SK-N-SH (cell line): ENCODE results near the gene GSTM1. TPM values are rescaled to one million over a fixed set of nuclear protein-coding genes. Genes with fewer than 3 reads are reported as not detected.

Source experiments
- CTCF ChIA-PET: fragments of 300-600, 350-600 bp; formaldehyde crosslinking; extraction: SDS; loops from one replicate; lab custom pipeline; 2021; lab: Yijun Ruan, JAX
- POLR2A ChIA-PET: fragments of 350-600 bp; sonication (Branson Sonifier 250); formaldehyde crosslinking; extraction: SDS; loops from one replicate; lab custom pipeline; 2020; ENCODE audit warnings: antibody characterized with exemption, inconsistent platforms; lab: Yijun Ruan, JAX
- DNase-seq: peaks from one replicate; pipeline ENCODE4 v3.0.0; 2012
- H2AFZ ChIP-seq: fragments of 200-600 bp; sonication (generic); 2 replicates; pipeline ENCODE4 v1.8.1; 2016; ENCODE audit warnings: antibody characterized with exemption, mild to moderate bottlenecking, low read depth
- H3F3A ChIP-seq: fragments of 200-600 bp; sonication (generic); replicated peaks from 2 replicates; pipeline ENCODE3; 2016; ENCODE audit warnings: antibody characterized with exemption, mild to moderate bottlenecking; ENCODE audit not compliant: insufficient read depth
- H3K27ac ChIP-seq, 2 experiments: fragments of 200-500 bp in 1 of 2; fragments of 200-600 bp in 1 of 2; sonication (Bioruptor generic) in 1 of 2; sonication (generic), shearing (Covaris generic) in 1 of 2; 2 replicates each; pipeline versions ENCODE4 v1.5.1 to v1.6.1; 2014 to 2016; ENCODE audit warnings: low read depth in 2 of 2, inconsistent platforms in 1 of 2, low read length in 1 of 2, mild to moderate bottlenecking in 1 of 2, mixed read lengths in 1 of 2
- H3K27me3 ChIP-seq: fragments of 200-600 bp; sonication (generic), shearing (Covaris generic); 2 replicates; pipeline ENCODE4 v1.6.1; 2016; ENCODE audit warnings: mixed run types; ENCODE audit not compliant: insufficient read depth
- H3K36me3 ChIP-seq, 2 experiments: fragments of 200-500 bp in 1 of 2; fragments of 200-600 bp in 1 of 2; sonication (Bioruptor generic) in 1 of 2; sonication (generic) in 1 of 2; replicated peaks in 1 of 2; 2 replicates each; pipeline versions ENCODE3 to v1.5.1; 2014 to 2016; ENCODE audit warnings: low read length in 1 of 2, mild to moderate bottlenecking in 1 of 2; ENCODE audit not compliant: insufficient read depth in 2 of 2, control insufficient read depth in 1 of 2
- H3K4me1 ChIP-seq, 2 experiments: fragments of 200-500 bp in 1 of 2; fragments of 200-600 bp in 1 of 2; sonication (Bioruptor generic) in 1 of 2; sonication (generic), shearing (Covaris generic) in 1 of 2; 2 replicates each; pipeline versions ENCODE4 v1.5.1 to v1.6.1; 2014 to 2016; ENCODE audit warnings: low read depth in 1 of 2, low read length in 1 of 2, mixed run types in 1 of 2; ENCODE audit not compliant: insufficient read depth in 2 of 2, control insufficient read depth in 1 of 2
- H3K4me2 ChIP-seq: fragments of 200-600 bp; sonication (generic), shearing (Covaris generic); 2 replicates; pipeline ENCODE4 v1.6.1; 2017; ENCODE audit warnings: mixed run types
- H3K4me3 ChIP-seq, 2 experiments: fragments of 200-500 bp in 1 of 2; fragments of 200-600 bp in 1 of 2; sonication (Bioruptor generic) in 1 of 2; sonication (generic), shearing (Covaris generic) in 1 of 2; 2 replicates each; pipeline versions ENCODE4 v1.5.1 to v1.8.1; 2014 to 2016; ENCODE audit warnings: low read depth in 2 of 2, inconsistent platforms in 1 of 2, low read length in 1 of 2, mild to moderate bottlenecking in 1 of 2, mixed read lengths in 1 of 2, moderate library complexity in 1 of 2
- H3K79me2 ChIP-seq: fragments of 200-600 bp; sonication (generic); 2 replicates; pipeline ENCODE4 v1.8.1; 2017; ENCODE audit warnings: mild to moderate bottlenecking; ENCODE audit not compliant: insufficient read depth
- H3K9ac ChIP-seq: fragments of 200-600 bp; sonication (generic); 2 replicates; pipeline ENCODE4 v1.6.1; 2017; ENCODE audit warnings: mixed run types
- H3K9me2 ChIP-seq: fragments of 200-600 bp; sonication (generic); 2 replicates; pipeline ENCODE4 v1.6.1; 2017; ENCODE audit warnings: mixed run types
- H3K9me3 ChIP-seq: fragments of 200-600 bp; sonication (generic); 2 replicates; pipeline ENCODE4 v1.6.1; 2017; ENCODE audit warnings: mixed run types, mild to moderate bottlenecking, moderate library complexity
- H4K20me1 ChIP-seq: fragments of 200-600 bp; sonication (generic); 2 replicates; pipeline ENCODE4 v1.6.1; 2017; ENCODE audit warnings: mild to moderate bottlenecking, mixed run types; ENCODE audit not compliant: insufficient read depth
- EP300 ChIP-seq, 2 experiments: IDR thresholded peaks; 2 replicates each; pipeline versions ENCODE4 v1.4.0 to v1.6.1; 2012; ENCODE audit warnings: borderline replicate concordance in 1 of 2, low read depth in 1 of 2, low read length in 1 of 2
- FOSL2 ChIP-seq: IDR thresholded peaks from 2 replicates; pipeline ENCODE4 v1.4.0; 2012; ENCODE audit warnings: low read depth, mild to moderate bottlenecking, moderate library complexity, borderline replicate concordance
- FOXJ3 ChIP-seq: sonication (generic); formaldehyde crosslinking; IDR thresholded peaks from 2 replicates; pipeline ENCODE4 v1.5.1; 2020; ENCODE audit warnings: mild to moderate bottlenecking, missing genetic modification reagents
- FOXM1 ChIP-seq: IDR thresholded peaks from 2 replicates; pipeline ENCODE4 v1.4.0; 2012; ENCODE audit warnings: low read depth, mild to moderate bottlenecking
- GABPA ChIP-seq: IDR thresholded peaks from 2 replicates; pipeline ENCODE4 v1.4.0; 2012; ENCODE audit warnings: low read depth, mild to moderate bottlenecking
- MXI1 ChIP-seq: IDR thresholded peaks from 2 replicates; pipeline ENCODE4 v1.6.1; 2012; ENCODE audit warnings: mild to moderate bottlenecking, low read depth, low read length, improper control_type of control experiment
- NFIC ChIP-seq: IDR thresholded peaks from 2 replicates; pipeline ENCODE4 v1.4.0; 2012; ENCODE audit warnings: borderline replicate concordance
- POLR2AphosphoS5 ChIP-seq: IDR thresholded peaks from 2 replicates; pipeline ENCODE4 v1.6.1; 2012; ENCODE audit warnings: low read depth, low read length
- RCOR1 ChIP-seq: fragments of 150-350 bp; IDR thresholded peaks from 2 replicates; pipeline ENCODE4 v1.6.1; 2017; ENCODE audit warnings: antibody characterized with exemption, low read length
- RFX5 ChIP-seq: IDR thresholded peaks from 2 replicates; pipeline ENCODE4 v1.6.1; 2012; ENCODE audit warnings: mild to moderate bottlenecking, improper control_type of control experiment, low read length
- RXRA ChIP-seq: IDR thresholded peaks from 2 replicates; pipeline ENCODE4 v1.4.0; 2012; ENCODE audit warnings: low read depth, mild to moderate bottlenecking, borderline replicate concordance
- SIN3A ChIP-seq: IDR thresholded peaks from 2 replicates; pipeline ENCODE4 v1.6.1; 2012; ENCODE audit warnings: low read depth, mild to moderate bottlenecking, low read length, moderate library complexity, borderline replicate concordance
- SMC3 ChIP-seq: IDR thresholded peaks from 2 replicates; pipeline ENCODE4 v1.6.1; 2012; ENCODE audit warnings: low read depth, low read length, improper control_type of control experiment
- TAF1 ChIP-seq: IDR thresholded peaks from 2 replicates; pipeline ENCODE4 v1.6.1; 2012; ENCODE audit warnings: low read depth, mild to moderate bottlenecking, low read length, moderate library complexity, borderline replicate concordance
- WGBS: methylation state at CpG from one replicate; pipeline ENCODE4 v1.1.6; 2017; ENCODE audit warnings: low lambda C conversion rate; 5-methylcytosine and 5-hydroxymethylcytosine counted together
- polyA plus RNA-seq, 3 experiments: library from polyadenylated mRNA; depleted of rRNA; stranded (reverse); fragments of >200 nt; gene quantifications; 2 replicates each; pipeline ENCODE4 v1.2.3, GENCODE V29; 2012
- TF ChIP-seq, protein P1 (sequence below): IDR thresholded peaks from 2 replicates; pipeline ENCODE4 v1.4.0; 2012; ENCODE audit warnings: low read depth, borderline replicate concordance
- TF ChIP-seq, protein P2 (sequence below): IDR thresholded peaks from 2 replicates; pipeline ENCODE4; 2012
- TF ChIP-seq, protein P3 (sequence below): fragments of 150-350 bp; IDR thresholded peaks from 2 replicates; pipeline ENCODE4 v1.6.1; 2016; ENCODE audit warnings: mild to moderate bottlenecking, low read depth, low read length
- TF ChIP-seq, protein P4 (sequence below): fragments of 200-600 bp; sonication (generic); IDR thresholded peaks from 2 replicates; pipeline ENCODE4 v1.6.1; 2017; ENCODE audit warnings: antibody characterized with exemption, mild to moderate bottlenecking, moderate library complexity

Gene GSTM1
- polyA plus RNA-seq, 1 of the 3 experiments (the other 2 are of a cell fraction): not detected

DNA sequence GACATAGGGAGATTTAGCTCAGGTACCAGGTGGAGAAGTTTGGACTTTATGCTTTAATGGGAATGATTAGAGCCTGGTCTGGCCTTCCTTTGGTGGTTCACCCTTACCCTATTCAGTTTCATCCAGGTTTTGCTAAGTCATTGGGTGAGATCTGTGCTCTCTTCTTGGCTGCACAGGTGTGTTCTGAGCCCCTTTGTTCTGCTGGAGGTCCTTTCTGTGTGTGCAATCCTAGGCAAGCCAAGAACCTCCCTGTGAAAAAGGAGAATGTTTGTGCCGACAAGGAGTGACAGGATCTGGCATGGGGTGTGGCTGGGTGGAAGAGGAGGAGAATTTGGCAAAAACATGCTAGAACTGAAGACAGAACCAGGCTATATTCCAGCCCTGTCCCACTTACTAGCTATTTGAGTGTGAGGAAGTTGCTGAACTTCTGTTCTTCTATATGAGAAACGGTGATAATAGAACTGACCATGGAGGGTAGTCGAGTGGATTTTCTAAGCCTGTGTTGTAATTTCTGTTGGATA, 29.0 kb downstream of the GSTM1 start:
- CTCF ChIA-PET: interaction anchor here (0.7 to 1.5 kb wide), 5 partner anchors 23 to 168 kb away, joined by 3 to 4 read pairs (median 3); no protein-coding TSS in a partner anchor
- Histone ChIP-seq H3K4me1 (peaks cover 0 to 6% of the 10 kb centered on the region in 2 experiments; a peak in 1 of 4 replicates), H3K9me2 (no peaks in the 10 kb centered on the region)
- DNase-seq: no peak
- POLR2A ChIA-PET: interaction anchor here (1.3 kb wide), 1 partner anchor 23 kb away, joined by 3 read pairs; no protein-coding TSS in a partner anchor
- TF ChIP-seq FOSL2 (no peak), POLR2AphosphoS5 (no peak)
- TF ChIP-seq, protein P1, sequence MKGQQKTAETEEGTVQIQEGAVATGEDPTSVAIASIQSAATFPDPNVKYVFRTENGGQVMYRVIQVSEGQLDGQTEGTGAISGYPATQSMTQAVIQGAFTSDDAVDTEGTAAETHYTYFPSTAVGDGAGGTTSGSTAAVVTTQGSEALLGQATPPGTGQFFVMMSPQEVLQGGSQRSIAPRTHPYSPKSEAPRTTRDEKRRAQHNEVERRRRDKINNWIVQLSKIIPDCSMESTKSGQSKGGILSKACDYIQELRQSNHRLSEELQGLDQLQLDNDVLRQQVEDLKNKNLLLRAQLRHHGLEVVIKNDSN: no peak
- TF ChIP-seq, all 33 proteins: peak for 0
- Histone ChIP-seq H3F3A (no peaks in the 10 kb centered on the region), H3K4me3 (no peak overlapping the region), H3K9ac (no peak overlapping the region), H4K20me1 (no peaks in the 10 kb centered on the region), H3K9me3 (no peaks in the 10 kb centered on the region), H3K36me3 (no peaks in the 10 kb centered on the region), H3K27ac (no peak overlapping the region), H2AFZ (no peak overlapping the region), H3K79me2 (no peaks in the 10 kb centered on the region), H3K27me3 (no peaks in the 10 kb centered on the region), H3K4me2 (no peak overlapping the region)
- 88% methylated on average over 3 of the region's 3 CpGs for WGBS

DNA sequence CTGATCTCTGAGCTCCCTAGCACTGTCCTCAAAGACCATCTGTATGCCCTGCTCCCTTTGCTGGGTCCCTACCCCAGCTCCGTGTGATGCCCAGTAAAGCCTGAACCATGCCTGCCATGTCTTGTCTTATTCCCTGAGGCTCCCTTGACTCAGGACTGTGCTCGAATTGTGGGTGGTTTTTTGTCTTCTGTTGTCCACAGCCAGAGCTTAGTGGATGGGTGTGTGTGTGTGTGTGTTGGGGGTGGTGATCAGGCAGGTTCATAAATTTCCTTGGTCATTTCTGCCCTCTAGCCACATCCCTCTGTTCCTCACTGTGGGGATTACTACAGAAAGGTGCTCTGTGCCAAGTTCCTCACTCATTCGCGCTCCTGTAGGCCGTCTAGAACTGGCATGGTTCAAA, 30.1 kb downstream of the GSTM1 start:
- Histone ChIP-seq H3K4me3 (no peak overlapping the region), H3K4me2 (no peak overlapping the region), H3K27ac (no peak overlapping the region), H4K20me1 (no peaks in the 10 kb centered on the region), H3K27me3 (no peaks in the 10 kb centered on the region), H3F3A (no peaks in the 10 kb centered on the region), H3K4me1 (peaks cover 0 to 6% of the 10 kb centered on the region in 2 experiments; a peak in 1 of 4 replicates), H3K9me2 (no peaks in the 10 kb centered on the region), H3K36me3 (no peaks in the 10 kb centered on the region), H3K9me3 (no peaks in the 10 kb centered on the region), H3K79me2 (no peaks in the 10 kb centered on the region), H2AFZ (no peak overlapping the region), H3K9ac (no peak overlapping the region)
- WGBS: 85% methylated on average over 5 of the region's 5 CpGs
- TF ChIP-seq, protein P1: no peak
- TF ChIP-seq RFX5 (no peak), NFIC (no peak), RCOR1 (no peak), SMC3 (no peak), FOXJ3 (no peak), GABPA (no peak), MXI1 (no peak), SIN3A (no peak), TAF1 (no peak), FOXM1 (no peak), EP300 (IDR thresholded peaks at IDR 0.05; ENCODE audit: borderline replicate concordance in 1 of 2, low read depth in 1 of 2, low read length in 1 of 2) (no peak), RXRA (no peak)
- TF ChIP-seq, protein P2, sequence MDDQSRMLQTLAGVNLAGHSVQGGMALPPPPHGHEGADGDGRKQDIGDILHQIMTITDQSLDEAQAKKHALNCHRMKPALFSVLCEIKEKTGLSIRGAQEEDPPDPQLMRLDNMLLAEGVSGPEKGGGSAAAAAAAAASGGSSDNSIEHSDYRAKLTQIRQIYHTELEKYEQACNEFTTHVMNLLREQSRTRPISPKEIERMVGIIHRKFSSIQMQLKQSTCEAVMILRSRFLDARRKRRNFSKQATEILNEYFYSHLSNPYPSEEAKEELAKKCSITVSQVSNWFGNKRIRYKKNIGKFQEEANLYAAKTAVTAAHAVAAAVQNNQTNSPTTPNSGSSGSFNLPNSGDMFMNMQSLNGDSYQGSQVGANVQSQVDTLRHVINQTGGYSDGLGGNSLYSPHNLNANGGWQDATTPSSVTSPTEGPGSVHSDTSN: no peak
- TF ChIP-seq, protein P3, sequence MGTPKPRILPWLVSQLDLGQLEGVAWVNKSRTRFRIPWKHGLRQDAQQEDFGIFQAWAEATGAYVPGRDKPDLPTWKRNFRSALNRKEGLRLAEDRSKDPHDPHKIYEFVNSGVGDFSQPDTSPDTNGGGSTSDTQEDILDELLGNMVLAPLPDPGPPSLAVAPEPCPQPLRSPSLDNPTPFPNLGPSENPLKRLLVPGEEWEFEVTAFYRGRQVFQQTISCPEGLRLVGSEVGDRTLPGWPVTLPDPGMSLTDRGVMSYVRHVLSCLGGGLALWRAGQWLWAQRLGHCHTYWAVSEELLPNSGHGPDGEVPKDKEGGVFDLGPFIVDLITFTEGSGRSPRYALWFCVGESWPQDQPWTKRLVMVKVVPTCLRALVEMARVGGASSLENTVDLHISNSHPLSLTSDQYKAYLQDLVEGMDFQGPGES: no peak
- TF ChIP-seq, protein P4, sequence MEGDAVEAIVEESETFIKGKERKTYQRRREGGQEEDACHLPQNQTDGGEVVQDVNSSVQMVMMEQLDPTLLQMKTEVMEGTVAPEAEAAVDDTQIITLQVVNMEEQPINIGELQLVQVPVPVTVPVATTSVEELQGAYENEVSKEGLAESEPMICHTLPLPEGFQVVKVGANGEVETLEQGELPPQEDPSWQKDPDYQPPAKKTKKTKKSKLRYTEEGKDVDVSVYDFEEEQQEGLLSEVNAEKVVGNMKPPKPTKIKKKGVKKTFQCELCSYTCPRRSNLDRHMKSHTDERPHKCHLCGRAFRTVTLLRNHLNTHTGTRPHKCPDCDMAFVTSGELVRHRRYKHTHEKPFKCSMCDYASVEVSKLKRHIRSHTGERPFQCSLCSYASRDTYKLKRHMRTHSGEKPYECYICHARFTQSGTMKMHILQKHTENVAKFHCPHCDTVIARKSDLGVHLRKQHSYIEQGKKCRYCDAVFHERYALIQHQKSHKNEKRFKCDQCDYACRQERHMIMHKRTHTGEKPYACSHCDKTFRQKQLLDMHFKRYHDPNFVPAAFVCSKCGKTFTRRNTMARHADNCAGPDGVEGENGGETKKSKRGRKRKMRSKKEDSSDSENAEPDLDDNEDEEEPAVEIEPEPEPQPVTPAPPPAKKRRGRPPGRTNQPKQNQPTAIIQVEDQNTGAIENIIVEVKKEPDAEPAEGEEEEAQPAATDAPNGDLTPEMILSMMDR: no peak
- ChIA-PET POLR2A (interaction anchor here (1.3 kb wide), 1 partner anchor 22 kb away, joined by 3 read pairs; no protein-coding TSS in a partner anchor), CTCF (interaction anchor here (0.7 to 1.8 kb wide), 6 partner anchors 32 to 267 kb away, joined by 3 to 7 read pairs (median 5); partner anchors contain the start of gene AHCYL1)
- DNase-seq: no peak
